HG02642 (cell line): ENCODE measurements around the gene EIF4E1B.

Experiments
- ATAC-seq: cut with Tn5 transposase; IDR thresholded peaks from one replicate; pipeline ENCODE4 v1.9.1; 2021; ENCODE audit warnings: mild to moderate bottlenecking; ENCODE audit not compliant: unreplicated experiment, poor library complexity

The EIF4E1B gene

GRCh38 chr5:176625966-176626875 lies 4.3 kb upstream of the EIF4E1B start:
- no peak for ATAC-seq

- no peak for ATAC-seq
Observed at GRCh38 chr5:176626876-176627236, 3.6 kb upstream of the EIF4E1B start.

GRCh38 chr5:176627582-176627981 lies 2.9 kb upstream of the EIF4E1B start:
- ATAC-seq, result no peak

GRCh38 chr5:176628406-176629228 lies 1.9 kb upstream of the EIF4E1B start:
- no peak for ATAC-seq

- no peak for ATAC-seq
Observed at GRCh38 chr5:176629317-176629852, 1.1 kb upstream of the EIF4E1B start.

- ATAC-seq, result no peak
Observed at GRCh38 chr5:176630681-176631222, 277 bp downstream of the EIF4E1B start.

GRCh38 chr5:176631383-176632200 lies 1.1 kb downstream of the EIF4E1B start:
- ATAC-seq, result no peak

GRCh38 chr5:176632745-176633144 lies 2.3 kb downstream of the EIF4E1B start:
- ATAC-seq, result no peak

GRCh38 chr5:176633598-176633997 lies 3.1 kb downstream of the EIF4E1B start:
- no peak for ATAC-seq

- no peak for ATAC-seq
Observed at GRCh38 chr5:176636426-176636825, 6.0 kb downstream of the EIF4E1B start.

GRCh38 chr5:176637556-176637955 lies 7.1 kb downstream of the EIF4E1B start:
- no peak for ATAC-seq

GRCh38 chr5:176638437-176638836 lies 8.0 kb downstream of the EIF4E1B start:
- no peak for ATAC-seq

GRCh38 chr5:176639208-176639607 lies 8.7 kb downstream of the EIF4E1B start:
- ATAC-seq, result no peak

GRCh38 chr5:176639981-176640380 lies 9.5 kb downstream of the EIF4E1B start:
- no peak for ATAC-seq

GRCh38 chr5:176640616-176641015 lies 10.1 kb downstream of the EIF4E1B start:
- ATAC-seq, result no peak

GRCh38 chr5:176642675-176643490 lies 12.4 kb downstream of the EIF4E1B start:
- no peak for ATAC-seq

GRCh38 chr5:176643491-176644219 lies 13.2 kb downstream of the EIF4E1B start:
- ATAC-seq, result no peak

- ATAC-seq, result no peak
Observed at GRCh38 chr5:176644294-176644693, 13.8 kb downstream of the EIF4E1B start.
